DLD1 (cell line): ENCODE data around the gene MPRIP.

ENCODE experiments used
- in situ Hi-C: cut with HindIII; loops from 2 replicates; pipeline ENCODE4 v1.10.0; 2017; ENCODE audit warnings: low sequenced_read_pairs

The MPRIP gene

DNA sequence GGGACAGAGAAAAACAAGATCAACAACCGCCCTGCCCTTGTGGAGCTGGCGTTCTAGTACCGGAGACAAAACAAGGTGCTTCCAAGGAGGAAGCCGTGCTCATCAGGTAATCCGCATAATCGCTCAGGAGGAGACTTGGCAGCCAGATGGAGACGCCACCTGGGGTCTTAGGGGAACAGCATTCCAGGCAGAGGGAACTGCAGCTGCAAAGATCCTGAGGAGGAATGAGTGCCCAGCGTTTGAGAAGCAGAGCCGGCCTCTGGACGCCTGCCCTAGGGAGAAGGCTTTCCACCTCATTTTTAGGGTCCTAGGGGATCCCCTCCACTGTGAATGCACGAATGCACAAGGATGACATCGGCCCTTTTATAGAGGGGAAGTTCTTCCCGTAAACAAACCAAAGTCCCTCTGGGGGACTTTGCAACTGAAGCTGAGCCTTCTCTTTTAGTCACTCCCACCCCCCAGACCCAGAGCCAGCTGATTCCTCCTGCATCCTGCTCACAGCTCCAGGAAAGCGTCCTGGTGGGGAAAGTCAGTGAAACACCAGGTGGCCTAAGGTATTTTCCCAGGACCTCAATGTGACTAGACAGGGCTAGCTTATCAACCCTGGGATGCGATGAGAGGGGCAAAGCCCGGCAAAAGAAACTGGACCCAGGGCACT, 13.2 kb upstream of the MPRIP start:
- in situ Hi-C loops, result no loop called here

DNA sequence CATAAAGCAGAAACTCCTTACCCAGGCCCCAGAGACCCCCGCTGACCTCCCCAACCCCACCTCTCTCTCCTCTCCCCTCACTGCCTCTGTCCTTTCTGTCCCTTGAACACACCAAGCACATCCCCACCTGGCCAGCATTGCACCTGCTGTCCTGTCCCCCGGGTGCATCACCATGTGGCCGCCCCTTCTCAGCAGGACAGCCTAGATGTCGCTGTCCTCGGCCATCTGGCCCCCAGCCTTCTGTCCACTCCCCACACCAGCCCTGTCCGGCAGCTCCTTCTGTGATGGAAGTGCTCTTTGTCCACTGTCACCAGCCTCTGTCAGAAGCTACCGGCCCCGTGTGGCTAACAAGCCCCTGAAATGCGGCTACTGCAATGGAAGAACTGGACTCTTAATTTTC, 12.3 kb upstream of the MPRIP start:
- in situ Hi-C loops, result no loop called here

DNA sequence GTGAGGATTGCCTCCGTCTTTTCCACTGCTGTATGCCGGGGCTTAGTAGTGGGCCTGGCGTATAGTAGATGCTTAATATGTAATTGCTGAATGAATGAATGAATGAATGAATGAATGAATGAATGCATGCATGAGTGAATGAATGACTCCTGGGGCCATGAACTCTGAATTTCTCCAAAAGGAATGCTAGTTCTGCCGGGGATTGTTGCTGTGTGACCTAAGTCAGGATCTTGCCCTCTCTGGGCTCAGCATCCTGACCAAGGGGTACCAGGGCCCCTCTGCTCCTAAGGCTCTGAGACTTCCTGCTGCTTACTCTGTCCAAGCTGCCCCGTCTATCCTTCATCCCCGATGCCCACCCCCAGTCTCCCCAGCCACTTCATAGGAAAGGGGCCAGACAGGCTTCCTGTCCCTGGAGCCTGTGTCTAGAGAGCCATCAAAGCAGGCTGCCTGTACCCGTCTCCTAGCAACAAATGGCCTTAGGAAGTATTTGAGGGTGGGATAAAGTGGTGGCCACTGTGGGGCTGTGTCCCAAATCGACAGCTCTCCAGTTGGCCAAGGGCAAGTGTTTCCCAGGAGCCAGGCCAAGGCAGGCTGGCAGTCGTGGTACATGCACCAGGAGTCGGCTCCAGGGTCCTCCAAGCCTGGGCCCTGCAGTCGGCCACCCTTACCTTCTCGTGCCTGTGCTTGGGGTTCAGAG, 11.6 kb upstream of the MPRIP start:
- in situ Hi-C loops, result no loop called here

DNA sequence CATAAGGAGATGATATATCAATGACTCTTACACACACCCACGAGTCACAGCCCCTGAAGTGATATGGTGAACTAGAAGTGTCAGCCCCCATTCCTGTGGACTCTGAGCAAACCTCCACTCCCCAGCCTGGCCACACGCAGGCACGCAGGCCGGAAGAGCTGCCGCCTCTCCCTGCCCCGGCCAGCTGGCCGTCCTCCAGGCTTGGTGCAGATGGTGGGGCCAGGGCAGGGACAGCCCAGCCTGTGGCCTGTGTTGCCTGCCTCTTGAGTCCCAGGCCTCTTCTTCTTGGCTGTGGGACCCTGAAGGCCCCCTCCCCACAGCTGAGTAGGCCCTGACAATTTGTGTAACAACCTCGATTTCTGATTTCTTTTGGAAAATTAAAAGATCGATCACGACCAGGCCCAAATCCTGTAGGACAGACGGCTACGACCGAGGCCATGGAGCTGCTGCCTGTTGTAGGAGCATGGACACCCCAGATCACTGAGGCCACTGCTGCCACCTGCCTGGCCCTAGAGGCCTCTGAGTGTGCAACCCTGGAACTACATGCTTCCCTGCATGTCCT, 10.0 kb upstream of the MPRIP start:
- in situ Hi-C loops, result no loop called here

DNA sequence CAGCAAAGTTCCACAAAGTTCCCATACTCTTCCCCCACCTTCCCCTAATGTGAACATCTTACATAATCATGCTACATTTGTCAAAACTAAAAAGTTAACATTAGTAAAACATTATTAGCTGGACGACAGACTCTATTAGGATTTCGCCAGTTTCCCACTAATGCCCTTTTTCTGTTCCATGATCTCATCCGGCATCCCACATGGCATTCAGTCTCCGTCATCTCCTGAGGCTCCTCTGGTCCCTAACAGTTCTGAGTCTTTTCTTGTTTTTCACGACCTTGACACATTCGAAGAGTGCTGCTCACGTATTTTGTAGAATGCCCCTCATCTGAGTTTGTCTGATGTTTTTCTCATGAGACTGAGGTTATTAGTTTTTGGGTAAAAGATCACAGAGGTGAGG, 8.8 kb upstream of the MPRIP start:
- in situ Hi-C loops, result no loop called here

DNA sequence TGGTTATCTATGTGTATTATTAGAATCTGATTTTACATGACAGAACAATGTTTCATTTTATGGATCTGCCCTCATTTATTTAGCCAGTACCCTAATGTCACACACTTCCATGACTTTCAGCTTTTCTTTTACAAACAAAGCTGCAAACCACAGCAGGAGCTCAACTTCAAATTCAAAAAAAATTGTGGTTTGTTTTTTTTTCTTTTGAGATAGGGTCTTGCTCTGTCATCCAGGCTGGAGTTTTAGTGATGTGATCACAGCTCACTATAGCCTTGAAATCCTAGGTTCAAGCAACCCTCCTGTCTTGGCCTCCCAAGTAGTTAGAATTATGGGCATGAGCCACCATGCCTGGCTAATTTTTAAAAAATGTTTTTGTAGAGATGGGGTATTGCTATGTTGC, 8.2 kb upstream of the MPRIP start:
- in situ Hi-C loops, result no loop called here

DNA sequence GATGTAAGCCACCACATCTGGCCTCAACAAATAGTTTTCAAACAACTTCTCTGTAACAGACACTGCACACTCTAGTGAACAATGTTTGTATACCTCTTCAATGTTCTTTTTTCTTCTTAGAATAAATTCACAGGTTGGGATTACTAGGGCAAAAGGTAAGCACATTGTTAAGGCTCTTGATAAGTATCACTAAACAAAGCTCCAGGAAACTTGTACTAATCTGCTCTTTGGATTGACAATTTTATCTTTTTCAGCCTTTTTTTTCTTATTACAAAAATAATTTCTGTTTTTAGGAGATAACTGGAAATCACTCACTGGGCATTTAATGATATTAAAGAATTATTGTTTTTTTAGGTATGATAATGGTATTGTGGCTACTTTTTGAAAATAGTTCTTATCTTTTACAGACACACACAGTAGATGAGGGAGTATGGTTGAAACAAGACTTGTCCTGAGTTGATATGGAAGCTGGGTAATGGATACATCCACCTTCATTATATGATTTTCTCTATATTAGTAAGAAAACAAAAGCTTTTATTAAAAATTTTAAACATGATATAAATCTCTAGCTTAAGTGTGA, 7.7 kb upstream of the MPRIP start:
- in situ Hi-C loops, result no loop called here

DNA sequence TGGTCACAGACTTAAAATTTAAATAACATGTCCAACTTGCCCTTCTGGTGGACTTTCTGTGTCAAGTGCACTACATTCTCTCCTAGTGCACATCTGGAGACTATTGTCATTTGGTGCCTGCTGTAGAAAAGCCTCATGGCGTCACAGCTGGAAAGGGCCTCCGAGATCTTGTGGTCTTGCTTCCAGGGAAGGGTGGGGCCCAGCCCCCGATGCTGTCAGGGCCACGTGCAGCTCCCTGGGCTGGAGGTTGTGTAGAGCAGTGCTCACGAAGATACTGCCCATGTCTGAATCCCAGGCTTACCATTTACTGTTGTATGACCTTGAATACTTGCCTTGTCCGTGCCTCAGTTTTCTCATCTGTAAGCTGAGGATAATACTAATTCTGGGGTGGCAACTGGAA, 6.8 kb upstream of the MPRIP start:
- in situ Hi-C loops, result no loop called here

DNA sequence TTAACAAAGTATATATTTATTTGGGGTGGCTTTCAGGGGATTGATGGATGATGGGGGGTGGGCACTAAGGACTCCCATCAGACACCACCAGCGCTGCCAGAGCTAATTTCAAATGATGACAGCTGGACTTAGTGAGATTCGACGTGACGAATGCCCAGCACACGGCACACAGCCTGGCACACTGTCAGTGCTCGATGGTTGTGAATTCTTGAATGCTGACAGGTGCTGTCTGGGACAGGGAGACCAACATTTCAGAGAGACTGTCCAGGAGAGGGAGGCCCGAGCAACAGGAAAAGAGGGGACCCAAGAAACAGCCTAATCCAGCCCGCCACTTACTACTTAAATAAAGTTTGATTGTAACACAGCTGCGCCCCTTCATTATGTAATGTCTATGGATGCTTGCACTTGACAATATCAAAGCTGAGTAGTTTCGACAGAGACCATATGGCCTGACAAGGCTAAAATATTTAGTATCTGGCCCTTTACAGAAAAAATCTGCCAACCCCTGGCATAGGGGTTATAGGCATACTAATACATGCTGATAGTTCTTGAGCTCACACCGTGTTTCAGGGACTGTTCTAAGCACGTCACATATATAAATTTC, 6.2 kb upstream of the MPRIP start:
- in situ Hi-C loops, result no loop called here

DNA sequence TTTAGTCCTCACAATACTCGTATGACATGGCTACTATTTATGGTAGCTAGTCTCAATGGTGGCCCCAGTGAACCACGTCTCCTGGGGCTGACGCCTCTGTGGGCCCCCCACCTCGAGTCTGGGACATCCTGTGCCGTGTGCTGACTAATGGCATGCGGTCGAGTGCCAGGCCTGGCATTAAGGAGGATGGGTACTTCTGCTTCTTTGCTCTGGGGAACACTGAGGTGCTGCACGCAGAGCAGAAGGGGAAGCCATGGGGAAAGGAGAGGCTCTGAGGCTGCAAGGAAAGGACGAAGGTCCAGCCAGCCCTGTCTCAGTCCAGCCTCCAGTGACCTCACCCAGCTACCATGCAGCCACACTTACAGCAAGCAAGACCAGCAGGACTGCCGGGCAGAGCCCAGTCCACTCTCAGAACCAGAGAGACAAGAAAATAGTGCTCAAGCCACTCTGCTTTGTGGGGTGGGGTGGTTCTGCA, 5.7 kb upstream of the MPRIP start:
- in situ Hi-C loops, result no loop called here

DNA sequence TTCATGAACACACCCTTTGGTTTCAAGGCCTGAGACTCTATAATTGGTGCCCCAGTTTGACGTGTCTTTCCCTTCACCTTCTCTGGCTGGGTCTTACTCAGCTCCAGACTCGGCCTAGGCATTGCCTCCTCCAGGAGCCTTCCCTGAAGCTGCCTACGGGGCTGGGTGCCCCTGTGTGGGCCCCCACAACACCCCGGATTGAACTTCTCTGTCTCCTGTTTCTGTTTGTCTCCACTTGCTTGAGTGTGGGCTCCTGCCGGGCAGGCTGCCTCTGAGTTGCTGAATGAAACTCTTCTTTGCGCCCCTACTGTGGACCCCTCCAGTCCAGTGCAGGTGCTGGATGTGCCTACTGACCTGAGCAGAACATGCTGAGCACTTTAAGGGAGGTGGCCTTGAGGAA, 2.3 kb upstream of the MPRIP start:
- in situ Hi-C loops, result no loop called here

DNA sequence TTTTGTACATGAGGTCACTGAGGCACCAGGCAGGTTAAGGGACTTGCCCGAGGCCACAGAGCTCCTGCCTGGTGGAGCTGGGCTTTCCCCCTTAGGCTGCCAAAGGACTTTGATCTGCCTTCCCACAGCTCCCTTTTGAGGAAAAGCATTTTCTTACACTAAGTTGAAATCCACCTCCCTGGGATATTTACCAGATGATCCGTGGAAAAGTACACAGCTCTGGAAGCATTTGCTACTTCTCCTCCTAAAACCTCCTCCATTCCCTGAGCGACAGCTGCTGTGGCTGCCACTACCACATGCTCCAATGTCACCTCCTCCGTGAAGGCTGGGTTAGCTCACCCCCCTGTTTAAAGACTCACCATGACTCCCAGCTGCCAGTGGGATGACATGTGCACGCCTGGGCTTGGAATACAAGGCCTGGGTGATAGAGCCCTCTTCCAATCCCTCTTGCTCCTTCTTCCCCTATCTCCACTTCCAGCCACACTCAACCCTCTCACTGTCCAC, 1.2 kb upstream of the MPRIP start:
- in situ Hi-C loops, result no loop called here

DNA sequence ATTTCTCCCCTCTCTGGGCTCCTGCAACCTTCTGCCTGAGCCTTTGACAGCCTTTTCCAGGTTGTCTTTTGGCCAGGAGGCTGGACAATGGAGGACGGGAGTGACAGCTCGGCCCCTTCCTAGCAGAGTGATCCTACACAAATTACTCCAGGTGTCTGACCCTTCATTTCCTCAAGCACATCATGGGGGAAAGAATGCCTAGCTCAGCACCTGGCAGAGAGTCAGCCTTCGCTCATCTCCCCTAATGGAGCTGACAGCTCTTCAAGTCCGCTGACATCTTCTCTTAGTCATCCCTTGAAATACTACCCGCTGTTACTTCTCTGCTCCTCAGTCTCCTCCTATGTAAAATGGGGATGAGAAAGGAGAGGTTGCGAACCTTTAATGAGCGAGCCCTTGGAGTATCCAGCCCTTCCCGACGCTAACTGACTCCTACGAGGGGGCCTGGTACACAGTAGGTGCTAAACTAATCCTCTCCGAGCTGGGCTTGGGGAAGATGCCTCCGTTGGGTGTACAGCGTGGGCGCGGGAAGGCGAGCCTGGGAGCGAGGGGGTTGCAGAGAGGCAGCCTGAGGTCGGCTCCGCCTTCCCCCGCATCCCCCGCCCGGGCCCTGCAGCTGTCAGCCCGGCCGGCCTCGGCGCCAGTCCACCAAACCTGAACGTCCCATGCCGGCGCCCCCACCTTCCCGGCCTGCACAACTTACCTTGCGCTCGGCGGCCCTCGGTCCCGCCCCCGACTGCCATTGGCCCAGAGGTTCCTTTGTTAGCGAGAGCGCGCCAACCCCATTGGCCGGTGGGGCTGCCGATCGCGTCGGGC, 480 bp upstream of the MPRIP start:
- in situ Hi-C loops, result no loop called here

DNA sequence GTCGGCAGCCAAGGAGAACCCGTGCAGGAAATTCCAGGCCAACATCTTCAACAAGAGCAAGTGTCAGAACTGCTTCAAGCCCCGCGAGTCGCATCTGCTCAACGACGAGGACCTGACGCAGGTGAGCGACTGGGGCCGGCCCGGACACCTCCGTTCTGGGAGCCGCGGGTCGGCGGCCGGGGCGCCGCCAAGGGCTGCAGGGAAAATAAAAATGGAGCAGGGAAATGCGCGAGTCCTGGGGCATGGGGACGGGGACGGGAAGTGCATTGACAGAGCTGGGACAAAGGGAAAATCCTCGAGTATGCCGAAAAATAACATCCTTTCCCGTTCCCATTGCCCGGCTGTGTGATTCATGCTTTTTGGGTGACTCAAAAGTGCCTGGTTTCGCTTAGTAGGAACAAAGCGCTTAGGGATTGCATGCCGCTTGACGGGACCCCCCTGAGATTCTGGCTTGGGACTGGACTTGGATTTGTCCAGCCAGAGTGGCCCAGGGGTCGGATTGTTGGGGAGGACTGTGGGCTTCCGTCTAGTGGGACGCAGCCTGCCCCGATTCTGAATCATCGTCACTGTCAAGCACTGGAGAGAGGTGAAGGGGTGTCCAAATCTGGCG, 699 bp downstream of the MPRIP start:
- in situ Hi-C loops, result no loop called here

DNA sequence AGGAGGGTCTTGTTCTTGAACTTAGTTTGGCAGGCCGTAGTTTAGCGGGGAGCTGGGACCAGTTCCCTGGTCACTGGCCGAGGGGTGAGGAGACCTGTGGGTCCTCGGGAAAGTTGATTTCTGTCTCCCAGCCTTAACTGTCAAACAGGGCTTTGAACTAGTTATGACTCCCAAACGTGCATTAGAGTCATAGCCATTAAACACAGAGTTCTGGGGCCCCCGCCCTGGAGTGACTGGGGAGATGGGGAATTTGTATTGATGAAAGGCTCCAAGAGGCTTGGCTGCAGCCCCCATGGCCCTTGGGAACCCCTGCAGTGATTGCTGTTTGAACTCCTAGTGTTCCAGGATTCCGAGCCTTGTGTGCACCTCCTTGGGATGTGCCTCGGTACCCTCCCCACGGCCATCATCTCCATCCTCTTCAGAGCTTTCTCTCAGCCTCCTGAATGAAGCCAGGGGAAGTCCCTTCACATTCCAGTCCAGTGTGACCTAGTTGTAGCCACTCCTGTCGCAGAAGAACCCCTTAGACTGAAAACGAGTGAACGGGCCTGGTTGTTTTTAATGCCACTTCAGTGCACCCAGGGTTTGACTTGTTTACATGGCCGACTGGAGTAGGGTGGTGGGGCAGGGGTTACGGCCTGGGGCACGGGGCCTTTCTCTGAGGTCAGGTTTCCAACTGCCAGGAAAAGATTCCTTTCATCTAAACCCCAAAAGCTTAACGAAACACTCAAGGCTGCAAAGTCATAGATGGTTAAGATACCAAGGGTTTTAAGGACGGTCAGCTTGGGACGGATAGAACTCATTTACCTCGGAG, 1.4 kb downstream of the MPRIP start:
- in situ Hi-C loops, result no loop called here

DNA sequence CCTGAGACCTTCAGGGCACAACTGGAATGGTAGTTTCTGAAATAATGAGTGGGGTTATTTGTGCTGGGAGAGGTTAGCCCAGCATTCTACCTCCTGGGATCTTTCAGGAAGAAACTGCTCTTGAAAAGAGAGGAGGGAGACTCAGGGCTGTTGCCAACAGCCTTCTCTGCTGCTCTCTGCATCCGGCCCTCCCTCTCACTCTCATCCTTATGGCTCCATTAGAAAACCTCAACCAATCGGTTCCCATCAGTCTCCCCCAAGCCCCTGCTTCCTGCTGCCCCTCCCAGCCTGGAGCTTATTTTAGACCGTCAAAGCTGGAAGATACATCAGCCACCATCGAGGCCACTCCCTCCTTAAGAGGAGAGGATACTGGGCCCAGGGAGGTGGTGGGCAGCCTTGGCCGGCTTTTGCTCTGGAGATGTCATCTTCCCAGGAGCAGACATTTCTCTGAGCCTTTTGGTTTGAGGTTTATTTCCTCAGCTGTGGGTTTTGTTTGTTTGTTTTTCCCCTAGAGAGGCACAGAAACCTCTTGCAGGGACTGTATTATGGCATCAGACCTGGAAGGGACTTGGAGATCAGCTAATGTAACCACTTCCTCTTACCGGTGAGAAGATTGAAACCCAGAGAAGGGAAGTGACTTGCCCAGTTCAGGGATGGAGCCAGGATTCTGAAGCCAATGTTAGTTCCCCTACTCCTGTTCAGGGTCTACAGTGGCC, 2.7 kb downstream of the MPRIP start:
- in situ Hi-C loops, result no loop called here

DNA sequence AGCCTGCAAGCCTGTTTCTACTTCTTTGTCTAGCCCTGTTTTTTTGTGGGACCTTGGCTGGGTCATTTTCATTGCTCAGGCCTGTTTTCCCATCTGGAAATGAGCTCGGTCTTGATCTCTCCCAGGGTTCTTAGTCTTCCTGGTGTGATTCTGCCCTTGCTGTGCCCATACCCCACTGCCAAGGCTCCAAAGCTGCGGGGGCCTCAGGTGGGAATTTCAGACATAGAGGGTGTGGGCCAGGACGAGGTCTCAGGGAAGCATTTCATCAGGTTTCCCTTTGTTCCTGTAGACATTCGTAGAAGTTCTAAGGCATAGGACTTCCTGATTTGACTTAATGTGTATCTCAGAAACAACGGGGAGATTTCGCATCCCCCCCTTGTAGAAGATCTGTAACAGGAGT, 5.8 kb downstream of the MPRIP start:
- in situ Hi-C loops, result no loop called here
